ENCODE measurements around the gene COL26A1.
"Not testable (repeated sequence)": the region's sequence is repeated elsewhere in the genome, so short reads cannot be mapped to it uniquely, and the experiment has no call there.

The COL26A1 gene

DNA sequence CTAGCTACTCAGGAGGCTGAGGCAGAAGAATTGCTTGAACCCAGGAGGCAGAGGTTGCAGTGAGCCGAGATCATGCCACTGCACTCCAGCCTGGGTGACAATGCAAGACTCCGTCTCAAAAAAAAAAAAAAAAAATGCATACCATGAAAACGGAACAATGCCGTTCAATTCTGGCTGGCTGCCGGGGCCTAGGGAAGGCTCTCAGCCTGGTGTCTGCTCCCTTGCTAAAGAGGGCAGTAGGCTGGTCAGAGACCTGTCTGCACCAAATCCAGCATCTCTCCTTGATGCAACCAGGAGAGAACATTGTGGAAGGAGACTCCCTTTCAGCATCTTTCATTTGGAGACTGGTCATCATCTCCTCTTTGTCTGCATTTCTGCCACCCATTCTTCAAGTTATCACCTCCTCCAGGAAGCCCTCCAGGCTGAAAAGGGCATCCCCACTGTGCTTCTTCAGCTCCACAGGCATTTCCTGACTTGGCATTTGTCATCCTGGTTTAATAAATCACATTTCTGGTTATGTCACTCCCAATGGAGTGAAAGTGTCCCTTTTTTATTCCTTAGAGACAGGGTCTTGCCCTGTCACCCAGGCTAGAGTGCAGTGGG, 241.8 kb downstream of the COL26A1 start:
- no peak for DNase-seq

DNA sequence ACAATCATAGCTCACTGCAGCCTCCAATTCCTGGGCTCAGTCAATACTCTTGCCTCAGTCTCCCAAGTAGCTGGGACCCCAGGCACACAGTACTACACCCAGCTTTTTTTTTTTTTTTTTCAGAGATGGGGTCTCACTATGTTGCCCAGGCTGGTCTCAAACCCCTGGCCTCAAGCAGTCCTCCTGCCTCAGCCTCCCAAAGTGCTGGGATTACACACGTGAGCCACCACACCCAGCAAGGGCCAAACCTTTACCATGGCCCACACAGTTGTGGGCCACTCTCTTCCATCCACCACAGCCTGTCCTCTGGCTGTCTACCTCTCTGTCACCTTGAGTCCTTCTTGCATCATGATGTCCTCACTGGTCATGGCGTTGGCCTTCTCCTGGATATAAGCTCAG, 242.3 kb downstream of the COL26A1 start:
- DNase-seq = not testable (repeated sequence)

DNA sequence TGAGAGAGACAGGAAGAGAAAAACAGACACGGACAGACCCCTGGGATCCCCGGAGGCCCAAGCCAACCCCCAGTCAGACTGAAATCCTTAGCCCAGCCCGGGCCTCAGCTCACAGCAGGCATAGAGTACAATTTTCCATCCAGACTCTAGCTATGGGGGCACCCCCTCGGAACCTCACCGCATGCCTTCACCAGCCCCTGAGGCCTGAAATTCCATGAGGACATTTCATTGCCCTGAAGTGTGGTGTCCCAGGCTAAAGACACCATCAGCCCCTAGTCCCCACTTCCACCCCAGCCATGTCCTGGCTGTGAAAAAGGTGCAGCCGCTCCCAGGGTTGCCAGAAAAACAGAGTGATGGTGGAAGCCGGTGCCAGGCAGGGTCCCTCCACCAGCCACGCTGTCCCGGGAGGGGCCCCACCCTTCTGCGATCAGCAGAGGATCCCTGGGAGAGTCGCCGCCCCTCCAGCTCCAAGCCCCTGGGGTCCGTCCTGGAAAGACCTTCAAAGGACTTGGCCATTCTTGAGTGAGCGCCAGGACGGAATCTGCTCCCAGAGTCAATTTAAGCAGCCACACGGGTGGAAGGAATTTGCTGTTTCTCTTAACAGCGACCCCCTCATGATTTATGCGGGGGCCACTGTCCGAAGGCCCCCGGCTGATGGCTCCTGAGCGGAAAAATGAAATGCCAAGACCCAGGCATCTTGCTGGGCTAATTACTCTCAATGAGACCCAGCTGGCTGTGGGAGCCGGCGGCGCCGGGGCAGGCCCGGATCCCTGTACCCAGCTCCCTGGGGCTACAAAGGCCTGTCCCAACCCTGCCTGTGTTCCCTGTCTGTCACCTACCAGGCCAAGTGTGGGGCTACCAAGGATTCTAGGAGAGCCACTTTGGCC, 243.2 kb downstream of the COL26A1 start:
- no peak for DNase-seq

DNA sequence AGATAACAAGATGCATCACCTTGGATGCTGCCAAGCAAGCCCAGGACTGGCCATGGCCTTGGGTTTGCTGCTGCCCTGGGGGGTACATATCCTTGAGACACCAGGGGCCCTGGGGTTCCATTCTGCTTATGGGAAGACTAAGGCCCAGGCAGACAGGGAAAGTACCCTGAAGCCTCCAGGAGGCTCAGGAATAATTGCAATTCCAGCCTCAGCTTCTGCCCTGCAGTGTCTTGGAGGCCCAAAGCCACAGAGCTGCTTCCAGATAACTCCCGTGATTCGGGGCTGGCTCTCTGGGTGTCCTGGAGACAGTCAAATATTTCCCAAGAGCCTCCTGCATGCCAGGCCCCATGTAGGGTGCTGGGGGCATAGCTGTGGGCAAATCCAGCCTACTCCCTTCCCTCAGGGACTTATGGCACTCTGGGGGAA, 243.8 kb downstream of the COL26A1 start:
- DNase-seq = no peak

Measured in NCI-H526 treated with DMSO at 0.1 percent for 48 hours (cell line).